Measurements from ENCODE around the gene USH2A.

GRCh38 chr1:216270086-216270773 is 153.0 kb downstream of the USH2A start:
- TF ChIP-seq POLR2A (IDR thresholded peaks at IDR 0.05): no peak
- TF ChIP-seq, protein P1, sequence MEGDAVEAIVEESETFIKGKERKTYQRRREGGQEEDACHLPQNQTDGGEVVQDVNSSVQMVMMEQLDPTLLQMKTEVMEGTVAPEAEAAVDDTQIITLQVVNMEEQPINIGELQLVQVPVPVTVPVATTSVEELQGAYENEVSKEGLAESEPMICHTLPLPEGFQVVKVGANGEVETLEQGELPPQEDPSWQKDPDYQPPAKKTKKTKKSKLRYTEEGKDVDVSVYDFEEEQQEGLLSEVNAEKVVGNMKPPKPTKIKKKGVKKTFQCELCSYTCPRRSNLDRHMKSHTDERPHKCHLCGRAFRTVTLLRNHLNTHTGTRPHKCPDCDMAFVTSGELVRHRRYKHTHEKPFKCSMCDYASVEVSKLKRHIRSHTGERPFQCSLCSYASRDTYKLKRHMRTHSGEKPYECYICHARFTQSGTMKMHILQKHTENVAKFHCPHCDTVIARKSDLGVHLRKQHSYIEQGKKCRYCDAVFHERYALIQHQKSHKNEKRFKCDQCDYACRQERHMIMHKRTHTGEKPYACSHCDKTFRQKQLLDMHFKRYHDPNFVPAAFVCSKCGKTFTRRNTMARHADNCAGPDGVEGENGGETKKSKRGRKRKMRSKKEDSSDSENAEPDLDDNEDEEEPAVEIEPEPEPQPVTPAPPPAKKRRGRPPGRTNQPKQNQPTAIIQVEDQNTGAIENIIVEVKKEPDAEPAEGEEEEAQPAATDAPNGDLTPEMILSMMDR (IDR thresholded peaks at IDR 0.05): no peak

All from lower leg skin (tissue), 3 donors.